RWPE2 (cell line): ENCODE results near the gene KMT2C.
"Not testable (repeated sequence)": the region's sequence is repeated elsewhere in the genome, so short reads cannot be mapped to it uniquely, and the experiment has no call there.

ENCODE experiments used
- ATAC-seq: fragments of 200-7000 bp; cut with Tn5 transposase; 3 replicates; pipeline ENCODE4 v1.9.1; 2021; ENCODE audit warnings: low read depth
- DNase-seq: peaks from one replicate; pipeline ENCODE4 v3.0.0-alpha.2; 2020; ENCODE audit warnings: low spot score
- H3K27ac ChIP-seq: fragments of 450-650 bp; 2 replicates; pipeline ENCODE4 v1.5.1; 2017; ENCODE audit warnings: mild to moderate bottlenecking; ENCODE audit not compliant: poor library complexity, severe bottlenecking
- H3K27me3 ChIP-seq: fragments of 250-450 bp; sonication (Bioruptor Pico); 2 replicates; pipeline ENCODE4 v1.5.1; 2021; ENCODE audit warnings: mild to moderate bottlenecking, moderate library complexity; ENCODE audit not compliant: insufficient read depth, poor library complexity, severe bottlenecking
- H3K36me3 ChIP-seq: fragments of 250-450 bp; sonication (Bioruptor Pico); 2 replicates; pipeline ENCODE4 v1.5.1; 2020; ENCODE audit warnings: low read depth, mild to moderate bottlenecking, moderate library complexity
- H3K4me1 ChIP-seq: fragments of 250-450 bp; sonication (Bioruptor Pico); 2 replicates; pipeline ENCODE4 v1.5.1; 2021; ENCODE audit warnings: mild to moderate bottlenecking, moderate library complexity; ENCODE audit not compliant: insufficient read depth, poor library complexity, severe bottlenecking
- H3K4me3 ChIP-seq: fragments of 250-450 bp; sonication (Bioruptor Pico); 2 replicates; pipeline ENCODE4 v1.5.1; 2021; ENCODE audit warnings: mild to moderate bottlenecking, moderate library complexity; ENCODE audit not compliant: severe bottlenecking
- H3K9me3 ChIP-seq: fragments of 250-450 bp; sonication (Bioruptor Pico); 2 replicates; pipeline ENCODE4 v1.5.1; 2021; ENCODE audit warnings: mild to moderate bottlenecking, moderate library complexity; ENCODE audit not compliant: severe bottlenecking
- TF ChIP-seq, protein P1 (sequence below): fragments of 450-650 bp; IDR thresholded peaks from one replicate; pipeline ENCODE4 v1.5.1; 2017; ENCODE audit warnings: mild to moderate bottlenecking, moderate library complexity; ENCODE audit not compliant: poor library complexity, severe bottlenecking

The KMT2C gene

DNA sequence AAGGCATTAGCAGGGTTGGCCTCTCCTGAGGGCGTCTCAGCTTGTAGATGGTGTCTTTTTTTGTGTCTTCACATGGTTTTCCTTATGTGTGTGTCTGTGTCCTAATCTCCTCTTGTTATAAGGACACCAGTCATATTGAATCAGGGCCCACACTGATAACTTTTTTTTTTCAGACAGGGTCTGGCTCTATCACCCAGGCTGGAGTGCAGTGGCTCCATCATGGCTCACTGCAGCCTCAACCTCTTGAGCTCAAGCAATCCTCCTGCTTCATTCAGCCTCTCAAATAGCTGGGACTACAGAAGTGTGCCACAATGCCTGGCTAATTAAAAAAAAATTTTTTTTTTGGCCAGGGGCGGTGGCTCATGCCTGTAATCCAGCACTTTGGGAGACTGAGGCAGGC is 41.3 kb upstream of the KMT2C start:
- Histone ChIP-seq H3K27ac (no peak overlapping the region), H3K27me3 (no peaks in the 10 kb centered on the region), H3K4me3 (no peak overlapping the region), H3K9me3 (no peaks in the 10 kb centered on the region), H3K4me1 (no peaks in the 10 kb centered on the region), H3K36me3 (no peaks in the 10 kb centered on the region)
- TF ChIP-seq, protein P1, sequence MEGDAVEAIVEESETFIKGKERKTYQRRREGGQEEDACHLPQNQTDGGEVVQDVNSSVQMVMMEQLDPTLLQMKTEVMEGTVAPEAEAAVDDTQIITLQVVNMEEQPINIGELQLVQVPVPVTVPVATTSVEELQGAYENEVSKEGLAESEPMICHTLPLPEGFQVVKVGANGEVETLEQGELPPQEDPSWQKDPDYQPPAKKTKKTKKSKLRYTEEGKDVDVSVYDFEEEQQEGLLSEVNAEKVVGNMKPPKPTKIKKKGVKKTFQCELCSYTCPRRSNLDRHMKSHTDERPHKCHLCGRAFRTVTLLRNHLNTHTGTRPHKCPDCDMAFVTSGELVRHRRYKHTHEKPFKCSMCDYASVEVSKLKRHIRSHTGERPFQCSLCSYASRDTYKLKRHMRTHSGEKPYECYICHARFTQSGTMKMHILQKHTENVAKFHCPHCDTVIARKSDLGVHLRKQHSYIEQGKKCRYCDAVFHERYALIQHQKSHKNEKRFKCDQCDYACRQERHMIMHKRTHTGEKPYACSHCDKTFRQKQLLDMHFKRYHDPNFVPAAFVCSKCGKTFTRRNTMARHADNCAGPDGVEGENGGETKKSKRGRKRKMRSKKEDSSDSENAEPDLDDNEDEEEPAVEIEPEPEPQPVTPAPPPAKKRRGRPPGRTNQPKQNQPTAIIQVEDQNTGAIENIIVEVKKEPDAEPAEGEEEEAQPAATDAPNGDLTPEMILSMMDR: no peak
- DNase-seq: no peak
- no peak for ATAC-seq

DNA sequence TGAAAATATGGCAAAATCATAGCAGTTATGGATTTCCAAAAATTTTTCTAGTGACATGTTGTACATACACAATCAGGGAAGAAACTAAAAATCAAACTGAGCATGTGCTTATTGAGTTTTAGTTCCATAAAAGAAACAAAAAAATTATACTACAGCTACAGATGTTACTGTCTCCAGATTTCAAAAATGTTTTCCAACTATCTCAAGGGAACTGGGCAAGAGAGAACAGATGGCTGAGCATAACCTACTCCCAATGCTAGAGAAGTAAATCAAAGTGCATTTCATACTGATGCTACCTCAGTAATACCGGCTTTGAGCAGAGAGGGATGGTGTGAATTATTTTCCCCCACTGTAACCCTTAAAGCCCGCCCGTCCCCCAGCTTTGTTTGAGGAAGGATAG is 40.7 kb upstream of the KMT2C start:
- Histone ChIP-seq H3K4me1 (no peaks in the 10 kb centered on the region), H3K27ac (no peak overlapping the region), H3K4me3 (no peak overlapping the region), H3K9me3 (no peaks in the 10 kb centered on the region), H3K36me3 (no peaks in the 10 kb centered on the region), H3K27me3 (no peaks in the 10 kb centered on the region)
- ATAC-seq (no peak), DNase-seq (no peak)
- TF ChIP-seq, protein P1: no peak

DNA sequence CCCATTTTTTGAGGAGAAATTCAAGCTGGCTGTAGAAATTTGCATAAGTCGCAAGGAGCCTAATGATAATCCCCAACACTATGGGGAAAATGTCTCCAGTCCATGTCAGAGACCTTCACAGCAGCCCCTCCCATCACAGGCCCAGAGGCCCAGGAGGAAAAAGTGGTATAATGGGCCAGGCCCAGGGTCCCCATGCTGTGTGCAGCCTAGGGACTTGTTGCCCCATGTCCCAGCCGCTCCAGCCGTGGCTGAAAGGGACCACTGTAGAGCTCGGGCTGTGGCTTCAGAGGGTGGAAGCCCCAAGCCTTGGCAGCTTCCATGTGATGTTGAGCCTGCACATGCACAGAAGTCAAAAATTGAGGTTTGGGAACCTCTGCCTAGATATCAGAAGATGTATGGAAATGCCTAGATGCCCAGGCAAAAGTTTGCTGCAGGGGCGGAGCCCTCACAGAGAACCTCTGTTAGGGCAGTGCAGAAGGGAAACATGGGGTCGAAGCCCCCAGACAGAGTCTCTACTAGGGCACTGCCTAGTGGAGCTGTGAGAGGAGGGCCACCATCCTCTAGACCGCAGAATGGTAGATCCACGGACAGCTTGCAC is 35.3 kb upstream of the KMT2C start:
- H3K27ac ChIP-seq, H3K9me3 ChIP-seq, H3K4me3 ChIP-seq, H3K4me1 ChIP-seq, ATAC-seq, DNase-seq, H3K27me3 ChIP-seq, H3K36me3 ChIP-seq: not testable (repeated sequence)

DNA sequence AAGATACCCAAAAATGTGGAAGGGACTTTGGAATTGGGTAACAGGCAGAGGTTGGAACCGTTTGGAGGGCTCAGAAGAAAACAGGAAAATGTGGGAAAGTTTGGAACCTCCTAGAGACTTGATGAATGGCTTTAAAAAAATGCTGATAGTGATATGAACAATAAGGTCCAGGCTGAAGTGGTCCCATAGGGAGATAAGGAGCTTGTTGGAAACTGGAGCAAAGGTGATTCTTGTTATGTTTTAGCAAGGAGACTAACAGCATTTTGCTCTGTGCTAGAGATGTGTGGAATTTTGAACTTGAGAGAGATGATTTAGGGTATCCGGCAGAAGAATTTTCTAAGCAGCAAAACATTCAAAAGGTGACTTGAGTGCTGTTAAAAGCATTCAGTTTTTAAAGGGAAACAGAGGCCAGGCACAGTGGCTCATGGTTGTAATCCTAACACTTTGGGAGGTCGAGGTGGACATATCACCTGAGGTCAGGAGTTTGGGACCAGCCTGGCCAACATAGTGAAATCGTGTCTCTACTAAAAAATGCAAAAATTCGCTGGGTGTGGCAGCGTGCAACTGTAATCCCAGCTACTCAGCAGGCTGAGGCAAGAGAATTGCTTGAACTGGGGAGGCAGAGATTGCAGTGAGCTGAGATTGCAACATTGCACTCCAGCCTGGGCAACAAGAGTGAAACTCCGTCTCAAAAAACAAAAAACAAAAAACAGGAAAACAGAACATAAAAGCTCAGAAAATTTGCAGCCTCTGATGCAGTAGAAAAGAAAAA is 34.6 kb upstream of the KMT2C start:
- DNase-seq, H3K27ac ChIP-seq, H3K4me3 ChIP-seq, ATAC-seq, H3K27me3 ChIP-seq, H3K9me3 ChIP-seq, H3K4me1 ChIP-seq, H3K36me3 ChIP-seq: not testable (repeated sequence)

DNA sequence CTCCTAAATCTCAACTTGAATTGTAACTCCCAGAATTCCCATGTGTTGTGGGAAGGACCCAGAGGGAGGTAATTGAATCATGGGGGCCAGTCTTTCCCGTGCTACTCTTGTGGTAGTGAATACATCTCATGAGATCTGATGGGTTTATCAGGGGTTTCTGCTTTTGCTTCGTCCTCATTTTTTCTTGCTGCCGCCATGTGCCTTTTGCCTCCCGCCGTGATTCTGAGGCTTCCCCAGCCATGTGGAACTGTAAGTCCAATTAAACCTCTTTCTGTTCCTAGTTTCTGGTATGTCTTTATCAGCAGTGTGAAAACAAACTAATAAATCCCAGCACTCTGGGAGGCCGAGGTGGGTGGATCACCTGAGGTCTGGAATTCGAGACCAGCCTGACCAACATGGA is 33.8 kb upstream of the KMT2C start:
- H3K27ac ChIP-seq, ATAC-seq: not testable (repeated sequence)

DNA sequence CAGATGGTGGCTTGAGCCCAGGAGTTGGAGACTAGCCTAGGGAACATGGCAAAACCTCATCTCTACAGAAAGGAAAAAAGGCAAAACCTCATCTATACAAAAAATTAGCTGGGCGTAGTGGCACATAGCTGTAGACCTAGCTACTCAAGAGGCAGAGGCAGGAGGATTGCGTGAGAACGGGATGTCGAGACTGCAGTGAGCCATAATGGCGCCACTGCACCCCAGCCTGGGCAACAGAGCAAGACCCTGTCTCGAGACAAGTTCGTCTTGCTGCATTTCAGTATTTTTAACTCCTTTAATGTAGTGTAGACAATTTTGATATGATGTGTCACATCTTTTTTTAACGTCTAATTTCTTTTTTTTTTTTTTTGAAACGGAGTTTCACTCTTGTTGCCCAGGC is 31.4 kb upstream of the KMT2C start:
- DNase-seq: no peak
- Histone ChIP-seq H3K36me3 (no peaks in the 10 kb centered on the region), H3K27ac (no peak overlapping the region), H3K4me1 (no peaks in the 10 kb centered on the region), H3K27me3 (no peaks in the 10 kb centered on the region), H3K4me3 (no peak overlapping the region), H3K9me3 (no peaks in the 10 kb centered on the region)
- TF ChIP-seq, protein P1: no peak
- ATAC-seq: no peak

More for the DNA sequence above, 33.8 kb upstream of the KMT2C start:
- DNase-seq, H3K36me3 ChIP-seq, H3K9me3 ChIP-seq, H3K4me3 ChIP-seq, H3K4me1 ChIP-seq, H3K27me3 ChIP-seq: not testable (repeated sequence)
